Activated T-cell treated with anti-CD3 and anti-CD28 coated beads, Interleukin-2, amount 50 U/mL, for 72 hours (primary cell): ENCODE measurements around the gene UBB. TPM values are rescaled to one million over a fixed set of nuclear protein-coding genes. Genes with fewer than 3 reads are reported as not detected.

Experiments
- ATAC-seq, 2 donors: fragments of 150-1000 bp; cut with Tn5 transposase; replicated peaks in 1 of 2; 2 replicates each; pipeline ENCODE4 v1.10.0; 2021; ENCODE audit warnings: moderate library complexity in 2 of 2, mild to moderate bottlenecking in 1 of 2
- DNase-seq, 2 donors: peaks; one replicate each; pipeline ENCODE4 v3.0.0; 2021 to 2022; ENCODE audit warnings: mixed read lengths in 1 of 2
- H3K27ac Mint-ChIP-seq: one replicate; pipeline ENCODE4 v1.8.0; 2022; ENCODE audit warnings: mild to moderate bottlenecking, moderate library complexity, mixed read lengths
- H3K27me3 Mint-ChIP-seq: one replicate; pipeline ENCODE4 v1.8.0; 2022; ENCODE audit warnings: low read depth, mixed read lengths
- H3K36me3 Mint-ChIP-seq, 2 donors: one replicate each; pipeline ENCODE4 v1.8.0; 2022; ENCODE audit warnings: mixed read lengths in 2 of 2, mild to moderate bottlenecking in 1 of 2; ENCODE audit not compliant: insufficient read depth in 2 of 2
- H3K4me1 Mint-ChIP-seq: one replicate; pipeline ENCODE4 v1.8.0; 2022; ENCODE audit warnings: low read depth, mixed read lengths
- H3K4me3 Mint-ChIP-seq, 2 donors: one replicate each; pipeline ENCODE4 v1.8.0; 2022; ENCODE audit warnings: mild to moderate bottlenecking in 2 of 2, mixed read lengths in 2 of 2, moderate library complexity in 2 of 2
- H3K9me3 Mint-ChIP-seq, 2 donors: one replicate each; pipeline ENCODE4 v1.8.0; 2022; ENCODE audit warnings: mixed read lengths in 2 of 2
- total RNA-seq, 2 donors: library from RNA; stranded (reverse); gene quantifications; one replicate each; pipeline ENCODE4 v1.2.3, GENCODE V29; 2022

The UBB gene
- total RNA-seq, 2 donors from 2014 or later: 726 to 1,037 TPM

GRCh38 chr17:16415031-16415924, 34.4 kb downstream of the UBB start, which contains the start of gene TRPV2:
TRPV2 (plus strand) TSS chr17:16415571; CDS start chr17:16417669, 2,098 bp downstream.
- DNase-seq (peak; percentile 59 to 62), ATAC-seq (peak in 1 of 2 donors; percentile 12)
- Mint-ChIP-seq H3K27ac (peak within 1 kb of the TSS; percentile 92), H3K4me3 (peak within 1 kb of the TSS; percentile 90 to 92), H3K4me1 (peaks cover 54% of the 10 kb centered on the region), H3K36me3 (peaks cover 7 to 13% of the 10 kb centered on the region in 2 donors), H3K9me3 (no peaks in the 10 kb centered on the region), H3K27me3 (no peaks in the 10 kb centered on the region)

- Mint-ChIP-seq H3K4me1 (peaks cover 64% of the 10 kb centered on the region), H3K4me3 (peak overlapping the region; percentile 90 to 92), H3K9me3 (no peaks in the 10 kb centered on the region), H3K27me3 (no peaks in the 10 kb centered on the region), H3K27ac (peak overlapping the region; percentile 91), H3K36me3 (peaks cover 7 to 20% of the 10 kb centered on the region in 2 donors)
- DNase-seq: no peak
- no peak for ATAC-seq
These were observed 36.5 kb downstream of the UBB start for GRCh38 chr17:16417399-16417798.

- H3K9me3 Mint-ChIP-seq: no peaks in the 10 kb centered on the region
- H3K27ac Mint-ChIP-seq: peak overlapping the region; percentile 97
- H3K4me1 Mint-ChIP-seq: peaks cover 64% of the 10 kb centered on the region
- peak overlapping the region; percentile 92 to 93 for H3K4me3 Mint-ChIP-seq
- no peak for DNase-seq
- H3K27me3 Mint-ChIP-seq: no peaks in the 10 kb centered on the region
- H3K36me3 Mint-ChIP-seq: peaks cover 7 to 20% of the 10 kb centered on the region in 2 donors
- no peak for ATAC-seq
These were observed 37.2 kb downstream of the UBB start for GRCh38 chr17:16417896-16418684.

GRCh38 chr17:16418685-16419068, 37.8 kb downstream of the UBB start:
- H3K36me3 Mint-ChIP-seq: peaks cover 7 to 20% of the 10 kb centered on the region in 2 donors
- H3K9me3 Mint-ChIP-seq: no peaks in the 10 kb centered on the region
- peak; percentile 47 to 52 for ATAC-seq
- no peaks in the 10 kb centered on the region for H3K27me3 Mint-ChIP-seq
- peaks cover 64% of the 10 kb centered on the region for H3K4me1 Mint-ChIP-seq
- peak overlapping the region; percentile 97 for H3K27ac Mint-ChIP-seq
- DNase-seq: peak; percentile 35 to 40
- peak overlapping the region; percentile 82 to 93 for H3K4me3 Mint-ChIP-seq

- peaks cover 60% of the 10 kb centered on the region for H3K4me1 Mint-ChIP-seq
- ATAC-seq: peak; percentile 78 to 80
These were observed 38.4 kb downstream of the UBB start for GRCh38 chr17:16419074-16419928.

GRCh38 chr17:16419929-16420271, 39.0 kb downstream of the UBB start:
- DNase-seq (peak; percentile 69 to 74), ATAC-seq (peak; percentile 30 to 33)
- Mint-ChIP-seq H3K27me3 (no peaks in the 10 kb centered on the region), H3K27ac (peak overlapping the region; percentile 97), H3K9me3 (no peaks in the 10 kb centered on the region), H3K36me3 (peaks cover 6 to 19% of the 10 kb centered on the region in 2 donors), H3K4me1 (peaks cover 54% of the 10 kb centered on the region), H3K4me3 (peak overlapping the region; percentile 82 to 93)

More at GRCh38 chr17:16419074-16419928, 38.4 kb downstream of the UBB start:
- Mint-ChIP-seq H3K4me3 (peak overlapping the region; percentile 82 to 93), H3K27ac (peak overlapping the region; percentile 97), H3K36me3 (peaks cover 7 to 19% of the 10 kb centered on the region in 2 donors), H3K9me3 (no peaks in the 10 kb centered on the region), H3K27me3 (no peaks in the 10 kb centered on the region)
- DNase-seq: peak; percentile 79 to 83

GRCh38 chr17:16422416-16422815, 41.5 kb downstream of the UBB start:
- ATAC-seq (no peak), DNase-seq (no peak)
- peaks cover 39% of the 10 kb centered on the region for H3K4me1 Mint-ChIP-seq
- no peak overlapping the region for H3K4me3 Mint-ChIP-seq
- H3K9me3 Mint-ChIP-seq: no peaks in the 10 kb centered on the region
- no peak overlapping the region for H3K27ac Mint-ChIP-seq
- no peaks in the 10 kb centered on the region for H3K27me3 Mint-ChIP-seq
- peaks cover 6 to 15% of the 10 kb centered on the region in 2 donors for H3K36me3 Mint-ChIP-seq

GRCh38 chr17:16423226-16423872, 42.5 kb downstream of the UBB start:
- Mint-ChIP-seq H3K4me1 (peaks cover 31% of the 10 kb centered on the region), H3K36me3 (peaks cover 3 to 11% of the 10 kb centered on the region in 2 donors), H3K4me3 (no peak overlapping the region), H3K27me3 (no peaks in the 10 kb centered on the region), H3K9me3 (no peaks in the 10 kb centered on the region), H3K27ac (no peak overlapping the region)
- ATAC-seq: no peak
- DNase-seq: no peak

GRCh38 chr17:16425202-16425601, 44.3 kb downstream of the UBB start:
- no peaks in the 10 kb centered on the region for H3K27me3 Mint-ChIP-seq
- peaks cover 17% of the 10 kb centered on the region for H3K4me1 Mint-ChIP-seq
- H3K4me3 Mint-ChIP-seq: no peak overlapping the region
- peaks cover 0 to 10% of the 10 kb centered on the region in 2 donors for H3K36me3 Mint-ChIP-seq
- no peaks in the 10 kb centered on the region for H3K9me3 Mint-ChIP-seq
- DNase-seq (no peak), ATAC-seq (no peak)
- no peak overlapping the region for H3K27ac Mint-ChIP-seq

- Mint-ChIP-seq H3K27ac (no peak overlapping the region), H3K27me3 (no peaks in the 10 kb centered on the region), H3K4me1 (peaks cover 10% of the 10 kb centered on the region), H3K36me3 (peaks cover 0 to 8% of the 10 kb centered on the region in 2 donors), H3K9me3 (no peaks in the 10 kb centered on the region), H3K4me3 (no peak overlapping the region)
- no peak for ATAC-seq
- DNase-seq: no peak
These were observed 45.1 kb downstream of the UBB start for GRCh38 chr17:16425698-16426659.

GRCh38 chr17:16427020-16427419, 46.1 kb downstream of the UBB start:
- ATAC-seq (no peak), DNase-seq (no peak)
- Mint-ChIP-seq H3K27me3 (no peaks in the 10 kb centered on the region), H3K4me1 (peaks cover 6% of the 10 kb centered on the region), H3K4me3 (no peak overlapping the region), H3K27ac (no peak overlapping the region), H3K9me3 (no peaks in the 10 kb centered on the region), H3K36me3 (peaks cover 0 to 4% of the 10 kb centered on the region in 2 donors)
